Measurements from ENCODE around the gene CBY3.
"Not testable (repeated sequence)": the region's sequence is repeated elsewhere in the genome, so short reads cannot be mapped to it uniquely, and the experiment has no call there.

Gene CBY3

DNA sequence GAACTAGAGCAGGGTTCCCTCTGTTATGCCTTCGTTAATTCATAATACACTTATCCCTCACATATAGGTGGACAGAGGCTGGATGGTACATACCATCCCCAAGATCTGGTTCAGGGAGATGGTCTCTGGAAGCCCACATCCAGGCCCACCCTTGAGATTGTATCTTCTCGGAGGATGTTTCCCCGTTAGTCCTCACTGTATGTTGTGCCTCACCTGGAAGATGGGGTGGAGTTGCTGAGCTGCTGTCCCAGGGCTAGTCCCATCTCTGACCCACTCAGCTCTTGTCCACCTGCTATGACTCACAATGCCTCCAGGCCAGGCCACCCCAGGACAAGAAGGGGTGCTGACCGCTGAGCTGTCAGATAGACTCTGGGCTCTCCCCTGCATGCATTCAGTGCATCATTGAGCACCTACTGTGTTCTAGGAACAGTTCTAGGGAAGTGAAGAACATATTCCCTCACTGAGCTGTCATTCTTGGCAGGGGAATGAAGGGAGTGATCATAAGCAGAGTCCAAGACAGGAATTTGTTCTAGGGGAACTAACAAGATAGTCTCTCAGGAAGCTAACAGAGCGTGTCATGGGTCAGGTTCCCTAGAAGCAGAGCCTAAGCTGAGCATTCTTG is at the start of gene CBY3:
CBY3 (minus strand) TSS at position 255 of the 622 bp plus-strand sequence; CDS start at position 139, 116 bp downstream.
- in situ Hi-C loops (cut with MboI; ENCODE audit: low sequenced_read_pairs) = no loop called here

DNA sequence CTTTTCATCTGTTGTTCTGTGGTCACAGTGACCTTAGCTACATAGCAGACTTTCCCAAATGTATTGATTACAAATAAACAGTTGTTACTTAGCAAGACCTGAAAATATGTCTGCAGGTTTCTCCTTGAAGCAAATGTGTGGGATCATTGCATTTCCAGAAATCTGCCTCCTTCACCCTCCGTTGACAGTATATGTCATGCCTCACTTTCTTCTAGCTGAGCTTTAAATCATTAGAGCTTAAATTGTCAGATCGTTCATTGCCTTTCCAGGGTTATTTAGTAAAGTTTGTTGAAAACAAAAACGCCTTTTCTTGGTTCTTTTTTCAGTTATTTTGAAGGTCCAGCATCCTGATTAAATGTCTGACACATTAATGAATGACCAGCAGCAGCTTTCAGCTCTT is 49.5 kb upstream of the CBY3 start:
- in situ Hi-C loops (cut with MboI; ENCODE audit: low sequenced_read_pairs) = no loop called here

GRCh38 chr5:179729727-179730126 is 48.9 kb upstream of the CBY3 start:
- in situ Hi-C loops (cut with MboI; ENCODE audit: low sequenced_read_pairs) = no loop called here

DNA sequence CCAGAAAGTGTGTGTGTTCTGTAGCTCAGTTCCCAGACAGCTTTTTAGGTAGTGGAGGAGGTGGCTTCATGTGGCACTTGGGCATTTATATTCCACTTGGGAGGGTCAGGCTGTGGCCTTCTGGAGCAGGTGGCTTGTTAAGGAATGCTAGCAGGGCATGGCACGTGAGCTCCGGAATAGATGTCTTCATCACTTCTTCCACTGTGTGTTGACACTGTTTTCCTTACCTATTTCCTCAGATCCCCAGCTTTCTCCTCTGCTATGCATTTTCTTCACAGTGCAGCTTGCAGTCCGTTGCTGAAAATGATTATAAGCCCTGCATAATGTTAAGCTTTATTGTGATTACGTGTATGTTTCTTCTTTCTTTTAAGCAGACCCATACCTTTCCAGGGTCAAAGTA is 48.5 kb upstream of the CBY3 start:
- in situ Hi-C loops (cut with MboI; ENCODE audit: low sequenced_read_pairs) = no loop called here

- in situ Hi-C loops (cut with MboI; ENCODE audit: low sequenced_read_pairs) = no loop called here
Observed at GRCh38 chr5:179727106-179727505, 46.3 kb upstream of the CBY3 start.

DNA sequence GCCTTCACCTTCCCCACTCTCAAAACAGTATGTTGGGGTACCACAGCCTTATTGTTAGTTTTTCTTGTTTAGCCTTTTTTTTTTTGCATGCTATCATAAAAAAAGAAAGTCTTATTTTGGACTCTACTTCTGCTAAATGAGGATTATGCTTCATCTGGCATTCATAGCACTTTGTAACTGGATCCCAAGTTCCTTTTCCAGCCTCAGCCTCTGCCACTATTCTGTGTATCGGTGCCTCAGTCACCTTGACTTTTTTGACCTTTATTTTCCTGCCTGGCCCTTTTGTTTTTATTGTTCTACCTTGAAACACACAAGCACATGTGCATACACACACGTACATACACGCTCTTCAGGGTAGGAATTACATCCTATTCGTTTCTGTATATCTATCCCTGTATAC is 43.3 kb upstream of the CBY3 start:
- in situ Hi-C loops (cut with MboI; ENCODE audit: low sequenced_read_pairs) = no loop called here

GRCh38 chr5:179720222-179720621 is 39.4 kb upstream of the CBY3 start:
- in situ Hi-C loops (cut with MboI; ENCODE audit: low sequenced_read_pairs) = no loop called here

GRCh38 chr5:179716286-179716685 is 35.5 kb upstream of the CBY3 start:
- in situ Hi-C loops (cut with MboI; ENCODE audit: low sequenced_read_pairs) = no loop called here

GRCh38 chr5:179700401-179700918 is 19.6 kb upstream of the CBY3 start:
- in situ Hi-C loops (cut with MboI; ENCODE audit: low sequenced_read_pairs) = no loop called here

- in situ Hi-C loops (cut with MboI; ENCODE audit: low sequenced_read_pairs) = no loop called here
Observed at GRCh38 chr5:179699616-179700237, 18.9 kb upstream of the CBY3 start.

- in situ Hi-C loops (cut with MboI; ENCODE audit: low sequenced_read_pairs) = no loop called here
Observed at GRCh38 chr5:179698935-179699615, 18.2 kb upstream of the CBY3 start, which contains the start of gene CANX. CANX (plus strand) TSS chr5:179698967; CDS start chr5:179705682, 6,715 bp downstream.

DNA sequence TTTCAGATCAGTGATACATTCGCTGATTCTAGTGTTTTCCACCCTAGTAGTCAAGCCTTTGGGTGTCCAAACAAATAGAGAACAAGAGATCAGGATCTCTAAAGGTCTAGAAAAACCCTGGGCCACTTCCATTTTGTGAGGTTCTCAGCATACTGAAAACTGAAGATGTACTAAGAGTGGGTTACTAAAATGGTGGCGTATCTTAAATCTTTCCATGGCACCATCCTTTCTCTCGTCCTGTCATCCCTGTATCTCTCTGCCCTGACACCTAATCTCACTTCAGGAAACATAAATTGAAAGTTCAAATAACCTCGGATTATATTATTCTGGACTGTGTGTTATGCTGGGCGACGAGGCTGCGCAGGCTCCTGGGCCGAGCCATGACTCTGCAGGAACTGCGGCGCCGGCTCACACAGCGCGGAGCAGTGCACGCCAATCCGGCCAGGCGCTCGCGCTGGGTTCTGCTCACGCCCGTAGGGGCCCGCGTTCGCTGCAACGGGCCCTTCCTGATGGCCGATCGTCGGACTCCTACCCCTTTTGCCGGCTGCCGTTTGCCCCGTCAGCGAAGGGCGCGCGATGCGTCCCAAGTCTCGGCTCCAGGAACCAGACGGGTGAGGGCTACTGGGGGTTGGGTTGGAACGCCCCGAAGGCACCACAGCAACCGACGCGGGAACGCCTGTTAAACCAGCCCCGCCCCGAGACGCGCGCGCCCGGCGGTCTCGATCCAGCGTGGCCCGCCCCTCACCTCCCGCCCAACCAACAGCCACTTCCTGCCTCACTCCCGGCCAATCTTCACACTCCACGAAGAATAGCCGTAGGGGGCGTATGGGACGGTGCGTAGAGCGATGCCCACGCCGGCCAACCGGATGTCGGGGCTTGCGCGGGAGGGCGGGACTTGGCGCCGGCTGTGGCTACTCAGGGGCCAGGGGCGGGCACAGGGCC is 17.4 kb upstream of the CBY3 start:
- in situ Hi-C loops (cut with MboI; ENCODE audit: low sequenced_read_pairs) = no loop called here

GRCh38 chr5:179697543-179697942 is 16.7 kb upstream of the CBY3 start:
- in situ Hi-C loops (cut with MboI; ENCODE audit: low sequenced_read_pairs) = not testable (repeated sequence)

DNA sequence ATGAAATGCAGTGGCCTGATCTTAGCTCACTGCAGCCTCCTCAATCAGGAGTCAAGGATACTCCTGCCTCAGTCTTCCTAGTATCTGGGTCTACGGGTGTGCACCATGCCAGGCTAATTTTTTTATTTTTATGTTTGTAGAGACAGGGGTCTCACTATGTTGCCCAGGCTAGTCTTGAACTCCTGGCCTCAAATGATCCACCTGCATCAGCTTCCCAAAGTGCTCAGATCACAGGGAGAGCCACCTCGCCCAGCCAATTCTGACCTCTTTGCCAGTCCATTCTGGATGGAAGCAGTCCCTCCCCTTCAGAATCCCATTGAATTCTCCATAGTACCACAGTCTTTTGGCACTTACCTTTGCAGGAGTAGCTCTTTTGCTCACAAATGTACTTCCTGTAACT is 16.3 kb upstream of the CBY3 start:
- in situ Hi-C loops (cut with MboI; ENCODE audit: low sequenced_read_pairs) = no loop called here

DNA sequence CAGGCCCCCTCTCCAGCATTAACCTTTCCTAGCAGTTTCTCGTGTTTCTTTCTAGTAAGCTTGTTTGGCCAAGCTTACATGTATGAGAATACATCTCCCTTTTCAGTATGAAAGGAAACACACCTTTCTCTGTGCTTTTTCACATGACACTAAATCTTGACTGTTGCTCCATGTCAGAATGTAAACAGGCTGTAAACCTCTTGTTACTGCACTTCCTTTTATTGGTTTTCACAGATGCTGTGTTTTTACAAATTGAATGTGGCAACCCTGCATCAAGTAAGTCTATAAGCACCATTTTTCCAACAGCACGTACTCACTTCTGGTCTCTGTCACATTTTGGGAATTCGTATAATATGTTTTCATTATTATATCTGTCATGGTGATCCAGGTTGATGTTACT is 15.8 kb upstream of the CBY3 start:
- in situ Hi-C loops (cut with MboI; ENCODE audit: low sequenced_read_pairs) = no loop called here

GRCh38 chr5:179694561-179694960 is 13.7 kb upstream of the CBY3 start:
- in situ Hi-C loops (cut with MboI; ENCODE audit: low sequenced_read_pairs) = no loop called here

GRCh38 chr5:179689212-179689611 is 8.4 kb upstream of the CBY3 start:
- in situ Hi-C loops (cut with MboI; ENCODE audit: low sequenced_read_pairs) = not testable (repeated sequence)

- in situ Hi-C loops (cut with MboI; ENCODE audit: low sequenced_read_pairs) = no loop called here
Observed at GRCh38 chr5:179680014-179680779, 637 bp downstream of the CBY3 start.

GRCh38 chr5:179679014-179679674 is 1.7 kb downstream of the CBY3 start:
- in situ Hi-C loops (cut with MboI; ENCODE audit: low sequenced_read_pairs) = no loop called here

Data from HL-60/S4 treated with retinoic acid at 250 ng/mL for 4 days and 3 days (cell line).